Naive thymus-derived CD8-positive, alpha-beta T cell (primary cell): ENCODE data around the gene MAZ. TPM values are rescaled to one million over a fixed set of nuclear protein-coding genes. Genes with fewer than 3 reads are reported as not detected.

Source experiments
- ATAC-seq, 2 donors: fragments of 150-1000 bp; cut with Tn5 transposase in 1 of 2; sonication (Bioruptor Pico), chemical (Tn5 transposase) in 1 of 2; 1 replicate in 1 of 2; 2 replicates in 1 of 2; pipeline ENCODE4 v1.10.0; 2021; ENCODE audit warnings: mild to moderate bottlenecking in 2 of 2, moderate library complexity in 2 of 2
- POLR2A ChIA-PET: fragments of 350-600 bp; sonication (Branson Sonifier 250); formaldehyde crosslinking; loops from one replicate; lab custom pipeline; 2021; ENCODE audit warnings: antibody characterized with exemption; lab: Charles Lee
- DNase-seq, 10 donors: peaks; one replicate each; pipeline versions ENCODE4 v3.0.0 to v3.0.0-alpha.2; 2020 to 2022
- H3K27ac Mint-ChIP-seq, 10 donors: one replicate each; pipeline ENCODE4 v1.8.0; 2020 to 2022; ENCODE audit warnings: mild to moderate bottlenecking in 10 of 10, mixed read lengths in 10 of 10, moderate library complexity in 4 of 10, inconsistent platforms in 1 of 10
- H3K27me3 Mint-ChIP-seq, 5 donors: one replicate each; pipeline ENCODE4 v1.8.0; 2021 to 2022; ENCODE audit warnings: mixed read lengths in 5 of 5
- H3K36me3 Mint-ChIP-seq, 3 donors: one replicate each; pipeline ENCODE4 v1.8.0; 2020 to 2022; ENCODE audit warnings: mixed read lengths in 3 of 3, mild to moderate bottlenecking in 2 of 3, inconsistent platforms in 1 of 3
- H3K4me1 Mint-ChIP-seq, 4 donors: one replicate each; pipeline ENCODE4 v1.8.0; 2021 to 2022; ENCODE audit warnings: mixed read lengths in 4 of 4
- H3K4me3 Mint-ChIP-seq, 10 donors: one replicate each; pipeline ENCODE4 v1.8.0; 2020 to 2022; ENCODE audit warnings: mild to moderate bottlenecking in 10 of 10, mixed read lengths in 10 of 10, moderate library complexity in 6 of 10, inconsistent platforms in 1 of 10
- H3K9me3 Mint-ChIP-seq, 9 donors: one replicate each; pipeline ENCODE4 v1.8.0; 2020 to 2022; ENCODE audit warnings: mixed read lengths in 9 of 9, mild to moderate bottlenecking in 3 of 9, inconsistent platforms in 1 of 9, moderate library complexity in 1 of 9
- polyA plus RNA-seq, 3 donors: library from polyadenylated mRNA; unstranded; fragments of 300-500 nt; fragmentation: Illumina TruSeq; gene quantifications; one replicate each; pipeline ENCODE4 v1.2.3, GENCODE V29; 2021
- total RNA-seq, 8 experiments: library from RNA in 2 of 8; stranded (reverse) in 2 of 8; gene quantifications; one replicate each; pipeline ENCODE4 v1.2.3 and lab custom pipeline; 2021 to 2026

MAZ gene
- total and polyA plus RNA-seq, 5 experiments from 2014 or later: 50.3 to 282 (median 74.6) TPM

GRCh38 chr16:29804455-29805231, 1.7 kb upstream of the MAZ start:
- Mint-ChIP-seq H3K27me3 (peaks cover 0 to 1% (median 0%) of the 10 kb centered on the region in 5 donors), H3K4me3 (peak overlapping the region; percentile 87 to 100 (median 99)), H3K9me3 (no peaks in the 10 kb centered on the region), H3K36me3 (peaks cover 0 to 32% (median 8%) of the 10 kb centered on the region in 3 donors), H3K4me1 (peaks cover 18 to 41% (median 34%) of the 10 kb centered on the region in 4 donors), H3K27ac (peak overlapping the region; percentile 98 to 100 (median 100))
- POLR2A ChIA-PET: interaction anchor here (0.7 to 11.2 kb wide), 20 partner anchors 9 to 729 kb away, joined by 3 to 240 read pairs (median 8); partner anchors contain the start of genes C16orf54, INO80E, KIF22 and MVP
- ATAC-seq (peak; percentile 7 to 13), DNase-seq (peak in 1 of 10 donors; percentile 61)

GRCh38 chr16:29805232-29806098, 864 bp upstream of the MAZ start:
- H3K27me3 Mint-ChIP-seq: peaks cover 0 to 1% (median 0%) of the 10 kb centered on the region in 5 donors
- peak overlapping the region; percentile 87 to 100 (median 99) for H3K4me3 Mint-ChIP-seq
- DNase-seq: peak; percentile 95 to 99 (median 98)
- peaks cover 21 to 49% (median 42%) of the 10 kb centered on the region in 4 donors for H3K4me1 Mint-ChIP-seq
- H3K27ac Mint-ChIP-seq: peak overlapping the region; percentile 98 to 100 (median 100)
- H3K9me3 Mint-ChIP-seq: no peaks in the 10 kb centered on the region
- POLR2A ChIA-PET: interaction anchor here (0.9 to 11.2 kb wide), 15 partner anchors 12 to 729 kb away, joined by 3 to 240 read pairs (median 27); partner anchors contain the start of genes C16orf54, KIF22, MVP and PAGR1
- ATAC-seq: peak; percentile 61 to 70
- peaks cover 0 to 29% (median 8%) of the 10 kb centered on the region in 3 donors for H3K36me3 Mint-ChIP-seq

- Mint-ChIP-seq H3K27me3 (peaks cover 0 to 1% (median 0%) of the 10 kb centered on the region in 5 donors), H3K9me3 (no peaks in the 10 kb centered on the region), H3K4me1 (peaks cover 28 to 63% (median 54%) of the 10 kb centered on the region in 4 donors), H3K27ac (peak overlapping the region; percentile 53 to 100 (median 97)), H3K36me3 (peaks cover 0 to 25% (median 6%) of the 10 kb centered on the region in 3 donors), H3K4me3 (peak overlapping the region; percentile 80 to 97 (median 92))
- DNase-seq (peak in 9 of 10 donors; percentile 39 to 78 (median 50)), ATAC-seq (no peak)
- POLR2A ChIA-PET: interaction anchor here (0.5 to 11.2 kb wide), 22 partner anchors 12 to 1284 kb away, joined by 3 to 240 read pairs (median 8); partner anchors contain the start of genes C16orf54, KCTD13, KIF22 and MVP
Measured at GRCh38 chr16:29806641-29807425, 504 bp downstream of the MAZ start.

- peak overlapping the region; percentile 89 to 99 (median 94) for H3K4me3 Mint-ChIP-seq
- peaks cover 0 to 1% (median 0%) of the 10 kb centered on the region in 5 donors for H3K27me3 Mint-ChIP-seq
- ATAC-seq (peak; percentile 53 to 55), DNase-seq (peak; percentile 74 to 95 (median 88))
- peaks cover 0 to 22% (median 6%) of the 10 kb centered on the region in 3 donors for H3K36me3 Mint-ChIP-seq
- H3K27ac Mint-ChIP-seq: peak overlapping the region; percentile 93 to 100 (median 97)
- peaks cover 28 to 71% (median 60%) of the 10 kb centered on the region in 4 donors for H3K4me1 Mint-ChIP-seq
- no peaks in the 10 kb centered on the region for H3K9me3 Mint-ChIP-seq
- POLR2A ChIA-PET: interaction anchor here (0.5 to 11.2 kb wide), 38 partner anchors 11 to 1650 kb away, joined by 3 to 240 read pairs (median 4); partner anchors contain the start of genes ALDOA, C16orf54, CDIPT and KCTD13
Measured at GRCh38 chr16:29807426-29808218, 1.3 kb downstream of the MAZ start.

- Mint-ChIP-seq H3K9me3 (no peaks in the 10 kb centered on the region), H3K36me3 (peaks cover 0 to 19% (median 6%) of the 10 kb centered on the region in 3 donors), H3K4me3 (peak overlapping the region; percentile 89 to 99 (median 94)), H3K27me3 (peaks cover 0 to 1% (median 0%) of the 10 kb centered on the region in 5 donors), H3K4me1 (peaks cover 28 to 77% (median 64%) of the 10 kb centered on the region in 4 donors), H3K27ac (peak overlapping the region; percentile 93 to 100 (median 97))
- DNase-seq: peak in 1 of 10 donors; percentile 65
- POLR2A ChIA-PET: interaction anchor here (0.5 to 11.2 kb wide), 39 partner anchors 10 to 1649 kb away, joined by 3 to 240 read pairs (median 5); partner anchors contain the start of genes ALDOA, ATXN2L, C16orf54 and CDIPT
- peak; percentile 14 to 21 for ATAC-seq
Measured at GRCh38 chr16:29808219-29808900, 2.0 kb downstream of the MAZ start.

GRCh38 chr16:29809031-29809747, 2.9 kb downstream of the MAZ start:
- POLR2A ChIA-PET: interaction anchor here (0.7 to 11.2 kb wide), 19 partner anchors 10 to 987 kb away, joined by 3 to 240 read pairs (median 7); partner anchors contain the start of genes ATXN2L, C16orf54, CDIPT and KCTD13
- peak overlapping the region; percentile 90 to 100 (median 97) for H3K27ac Mint-ChIP-seq
- peaks cover 25 to 75% (median 59%) of the 10 kb centered on the region in 4 donors for H3K4me1 Mint-ChIP-seq
- DNase-seq (no peak), ATAC-seq (no peak)
- no peaks in the 10 kb centered on the region for H3K9me3 Mint-ChIP-seq
- H3K4me3 Mint-ChIP-seq: peak overlapping the region; percentile 89 to 99 (median 94)
- peaks cover 0 to 1% (median 0%) of the 10 kb centered on the region in 5 donors for H3K27me3 Mint-ChIP-seq
- peaks cover 0 to 19% (median 6%) of the 10 kb centered on the region in 3 donors for H3K36me3 Mint-ChIP-seq

- no peaks in the 10 kb centered on the region for H3K9me3 Mint-ChIP-seq
- H3K4me3 Mint-ChIP-seq: peak overlapping the region; percentile 80 to 95 (median 88)
- H3K27ac Mint-ChIP-seq: peak overlapping the region; percentile 84 to 98 (median 94)
- H3K27me3 Mint-ChIP-seq: peaks cover 0 to under 1% (median 0%) of the 10 kb centered on the region in 5 donors
- ATAC-seq (no peak), DNase-seq (peak; percentile 41 to 82 (median 64))
- POLR2A ChIA-PET: interaction anchor here (0.6 to 11.2 kb wide), 12 partner anchors 9 to 957 kb away, joined by 3 to 204 read pairs (median 6); partner anchors contain the start of genes C16orf54, CDIPT, KIF22 and MVP
- H3K4me1 Mint-ChIP-seq: peaks cover 28 to 76% (median 59%) of the 10 kb centered on the region in 4 donors
- H3K36me3 Mint-ChIP-seq: peaks cover 0 to 19% (median 6%) of the 10 kb centered on the region in 3 donors
Measured at GRCh38 chr16:29809850-29810698, 3.7 kb downstream of the MAZ start.

- peak overlapping the region; percentile 83 to 98 (median 93) for H3K27ac Mint-ChIP-seq
- peaks cover 0 to 16% (median 4%) of the 10 kb centered on the region in 3 donors for H3K36me3 Mint-ChIP-seq
- ATAC-seq (no peak), DNase-seq (no peak)
- H3K9me3 Mint-ChIP-seq: no peaks in the 10 kb centered on the region
- peaks cover 29 to 78% (median 62%) of the 10 kb centered on the region in 4 donors for H3K4me1 Mint-ChIP-seq
- POLR2A ChIA-PET: interaction anchor here (0.6 to 11.2 kb wide), 12 partner anchors 8 to 151 kb away, joined by 3 to 204 read pairs (median 6); partner anchors contain the start of genes C16orf54, CDIPT, KIF22 and MVP
- H3K27me3 Mint-ChIP-seq: peaks cover 0 to 1% (median 0%) of the 10 kb centered on the region in 5 donors
- peak overlapping the region; percentile 80 to 95 (median 88) for H3K4me3 Mint-ChIP-seq
Measured at GRCh38 chr16:29810699-29811169, 4.4 kb downstream of the MAZ start.
